ENCODE measurements around the gene PIBF1. TPM values are rescaled to one million over a fixed set of nuclear protein-coding genes. Genes with fewer than 3 reads are reported as not detected.

PIBF1 gene
- total RNA-seq, 4 donors from 2014 or later: 21.0 to 159 (median 36.4) TPM

DNA sequence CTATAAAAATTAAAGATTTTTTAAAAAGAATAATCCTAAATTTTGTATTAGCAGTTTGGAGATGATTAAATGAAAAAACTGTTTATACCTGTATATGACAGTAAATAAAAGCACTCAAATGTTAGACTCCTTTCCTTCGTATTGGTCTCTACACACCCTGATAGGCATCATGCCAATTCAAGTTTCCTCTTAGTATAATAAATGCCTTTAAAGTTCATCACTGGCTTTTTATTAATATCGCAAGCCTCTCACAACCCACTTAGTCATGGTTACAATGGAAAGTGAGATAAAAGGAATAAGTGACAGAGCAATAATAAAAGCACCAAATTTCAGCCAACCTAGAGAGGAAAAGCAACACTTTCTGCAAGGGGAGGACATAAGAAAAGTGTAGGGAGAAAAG, 102.2 kb downstream of the PIBF1 start:
- no peak overlapping the region for H3K27ac ChIP-seq
- TF ChIP-seq, protein P1, sequence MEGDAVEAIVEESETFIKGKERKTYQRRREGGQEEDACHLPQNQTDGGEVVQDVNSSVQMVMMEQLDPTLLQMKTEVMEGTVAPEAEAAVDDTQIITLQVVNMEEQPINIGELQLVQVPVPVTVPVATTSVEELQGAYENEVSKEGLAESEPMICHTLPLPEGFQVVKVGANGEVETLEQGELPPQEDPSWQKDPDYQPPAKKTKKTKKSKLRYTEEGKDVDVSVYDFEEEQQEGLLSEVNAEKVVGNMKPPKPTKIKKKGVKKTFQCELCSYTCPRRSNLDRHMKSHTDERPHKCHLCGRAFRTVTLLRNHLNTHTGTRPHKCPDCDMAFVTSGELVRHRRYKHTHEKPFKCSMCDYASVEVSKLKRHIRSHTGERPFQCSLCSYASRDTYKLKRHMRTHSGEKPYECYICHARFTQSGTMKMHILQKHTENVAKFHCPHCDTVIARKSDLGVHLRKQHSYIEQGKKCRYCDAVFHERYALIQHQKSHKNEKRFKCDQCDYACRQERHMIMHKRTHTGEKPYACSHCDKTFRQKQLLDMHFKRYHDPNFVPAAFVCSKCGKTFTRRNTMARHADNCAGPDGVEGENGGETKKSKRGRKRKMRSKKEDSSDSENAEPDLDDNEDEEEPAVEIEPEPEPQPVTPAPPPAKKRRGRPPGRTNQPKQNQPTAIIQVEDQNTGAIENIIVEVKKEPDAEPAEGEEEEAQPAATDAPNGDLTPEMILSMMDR (IDR thresholded peaks at IDR 0.05): no peak
- no peak for TF ChIP-seq POLR2A (IDR thresholded peaks at IDR 0.05)
- DNase-seq: no peak
- H3K9me3 ChIP-seq: no peaks in the 10 kb centered on the region
- H3K4me1 ChIP-seq: no peaks in the 10 kb centered on the region
- no peak overlapping the region for H3K4me3 ChIP-seq
- no peaks in the 10 kb centered on the region for H3K27me3 ChIP-seq
- H3K36me3 ChIP-seq: no peaks in the 10 kb centered on the region

DNA sequence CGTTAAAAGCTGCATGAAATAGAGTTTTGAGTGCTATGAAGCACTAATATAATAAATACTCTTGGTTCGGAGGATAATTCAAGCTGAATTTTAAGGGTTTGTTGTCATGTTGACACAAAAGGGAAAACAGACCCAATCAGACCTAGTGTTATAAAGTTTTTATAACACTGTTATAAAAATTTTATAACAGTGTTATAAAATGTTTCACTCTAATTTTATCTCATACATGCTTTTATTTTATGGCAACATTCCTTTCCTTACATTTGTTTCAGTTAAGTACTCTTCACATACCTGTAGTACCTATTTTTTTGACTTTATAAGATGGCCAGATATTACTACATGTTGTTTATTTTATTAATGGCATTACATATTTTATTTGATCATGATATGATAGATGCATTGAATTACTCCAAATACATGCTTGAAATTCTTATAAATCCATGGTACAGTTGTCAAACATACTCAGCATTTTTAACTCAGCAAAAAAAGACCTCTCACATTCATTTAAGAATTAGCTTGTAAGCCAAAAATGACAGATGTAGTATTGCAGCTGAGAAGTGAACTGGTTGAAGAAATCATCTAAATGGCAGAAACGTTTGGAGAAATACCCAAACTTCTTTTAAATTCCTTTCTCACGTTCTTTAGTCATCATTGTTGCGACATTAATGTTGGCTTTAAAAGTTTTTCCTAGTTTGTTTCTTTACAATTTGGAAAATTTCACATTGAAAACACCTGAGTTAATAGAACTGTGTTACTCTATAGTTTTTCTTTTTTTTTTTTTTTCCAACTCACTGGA, 104.5 kb downstream of the PIBF1 start:
- no peak for DNase-seq
- H3K27ac ChIP-seq: no peak overlapping the region
- no peak overlapping the region for H3K4me3 ChIP-seq
- no peaks in the 10 kb centered on the region for H3K4me1 ChIP-seq
- H3K36me3 ChIP-seq: no peaks in the 10 kb centered on the region
- H3K9me3 ChIP-seq: no peaks in the 10 kb centered on the region
- TF ChIP-seq, protein P1 (IDR thresholded peaks at IDR 0.05): no peak
- TF ChIP-seq POLR2A (IDR thresholded peaks at IDR 0.05): no peak
- no peaks in the 10 kb centered on the region for H3K27me3 ChIP-seq

GRCh38 chr13:72889495-72889894, 107.6 kb downstream of the PIBF1 start:
- Histone ChIP-seq H3K4me1 (no peaks in the 10 kb centered on the region), H3K27me3 (no peaks in the 10 kb centered on the region), H3K9me3 (no peaks in the 10 kb centered on the region), H3K27ac (no peak overlapping the region), H3K4me3 (no peak overlapping the region), H3K36me3 (no peaks in the 10 kb centered on the region)
- no peak for DNase-seq
- TF ChIP-seq, protein P1 (IDR thresholded peaks at IDR 0.05): no peak
- no peak for TF ChIP-seq POLR2A (IDR thresholded peaks at IDR 0.05)

GRCh38 chr13:72890546-72890945, 108.6 kb downstream of the PIBF1 start:
- no peaks in the 10 kb centered on the region for H3K27me3 ChIP-seq
- no peak for DNase-seq
- H3K27ac ChIP-seq: no peak overlapping the region
- H3K9me3 ChIP-seq: no peaks in the 10 kb centered on the region
- H3K36me3 ChIP-seq: peaks cover 0 to 2% (median 0%) of the 10 kb centered on the region in 3 donors
- no peak overlapping the region for H3K4me3 ChIP-seq
- no peak for TF ChIP-seq POLR2A (IDR thresholded peaks at IDR 0.05)
- TF ChIP-seq, protein P1 (IDR thresholded peaks at IDR 0.05): no peak
- no peaks in the 10 kb centered on the region for H3K4me1 ChIP-seq

DNA sequence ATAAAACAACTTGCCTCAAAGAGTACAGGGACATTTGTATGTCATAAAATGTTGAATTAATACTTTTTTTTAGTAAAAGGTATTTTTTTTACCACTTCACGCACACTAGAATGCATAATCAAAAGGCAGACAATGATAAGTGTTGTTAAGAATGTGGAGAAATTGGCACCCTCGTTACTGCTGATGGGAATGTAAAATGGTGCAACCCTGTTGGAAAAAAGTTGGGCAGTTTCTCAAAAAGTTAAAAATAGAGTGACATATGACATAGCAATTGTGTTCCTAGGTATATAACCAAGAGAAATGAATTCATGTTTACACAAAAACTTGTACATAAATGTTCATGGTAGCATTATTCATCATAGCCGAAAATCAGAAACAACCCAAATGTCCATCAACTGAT, 109.5 kb downstream of the PIBF1 start:
- no peaks in the 10 kb centered on the region for H3K27me3 ChIP-seq
- no peak overlapping the region for H3K27ac ChIP-seq
- TF ChIP-seq, protein P1 (IDR thresholded peaks at IDR 0.05): no peak
- no peak for TF ChIP-seq POLR2A (IDR thresholded peaks at IDR 0.05)
- H3K36me3 ChIP-seq: peaks cover 0 to 10% (median 0%) of the 10 kb centered on the region in 3 donors
- H3K4me1 ChIP-seq: no peaks in the 10 kb centered on the region
- H3K4me3 ChIP-seq: no peak overlapping the region
- H3K9me3 ChIP-seq: no peaks in the 10 kb centered on the region
- no peak for DNase-seq
